ENCODE results near the gene GNG10.
A peak's percentile ranks its signal among the peaks of the same experiment; 100 is the strongest.

GNG10 gene

GRCh38 chr9:111627260-111627963, 34.0 kb upstream of the GNG10 start:
- TF ChIP-seq CTCF (IDR thresholded peaks at IDR 0.05; ENCODE audit: insufficient read depth, low read length, missing control alignments), result no peak
- POLR2A ChIA-PET, result no interaction called here
- DNase-seq (ENCODE audit: low read depth, low spot score), result no peak
- no peak overlapping the region for H3K4me3 ChIP-seq (ENCODE audit: low read depth, low read length)
- CTCF ChIA-PET, result no interaction called here

DNA sequence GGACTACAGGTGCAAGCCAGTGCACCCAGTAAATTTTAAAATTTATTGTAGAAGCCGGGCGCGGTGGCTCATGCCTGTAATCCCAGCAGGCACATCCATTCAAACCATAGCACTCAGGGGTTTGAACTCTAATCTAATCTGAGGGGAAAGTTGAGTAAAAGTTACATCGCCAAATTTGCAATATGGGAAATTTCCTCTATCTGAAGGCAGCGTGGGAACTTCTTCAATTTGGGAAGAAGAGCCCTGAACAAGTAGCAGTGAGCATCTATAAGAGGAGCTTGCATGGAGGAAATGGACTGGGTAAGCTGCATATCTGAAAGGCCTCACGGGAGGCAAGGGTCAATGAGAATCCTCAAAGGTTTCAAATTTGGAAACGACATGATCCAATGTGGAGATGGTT, 33.0 kb upstream of the GNG10 start:
- H3K4me3 ChIP-seq (ENCODE audit: low read depth, low read length), result no peak overlapping the region
- DNase-seq (ENCODE audit: low read depth, low spot score), result no peak
- ChIA-PET POLR2A (no interaction called here), CTCF (no interaction called here)
- no peak for TF ChIP-seq CTCF (IDR thresholded peaks at IDR 0.05; ENCODE audit: insufficient read depth, low read length, missing control alignments)

- CTCF ChIA-PET, result interaction anchor here (1.3 kb wide), 1 partner anchor 32 kb away, joined by 3 read pairs; no protein-coding TSS in a partner anchor
- peak overlapping the region; percentile 93 for H3K4me3 ChIP-seq (ENCODE audit: low read depth, low read length)
- TF ChIP-seq CTCF (IDR thresholded peaks at IDR 0.05; ENCODE audit: insufficient read depth, low read length, missing control alignments), result no peak
- POLR2A ChIA-PET, result interaction anchor here (0.8 to 2.0 kb wide), 5 partner anchors 15 to 179 kb away, joined by 3 to 13 read pairs (median 4); partner anchors contain the start of gene GNG10
- no peak for DNase-seq (ENCODE audit: low read depth, low spot score)
Measured at GRCh38 chr9:111630182-111630963, 31.0 kb upstream of the GNG10 start.

GRCh38 chr9:111630964-111631213, 30.5 kb upstream of the GNG10 start:
- H3K4me3 ChIP-seq (ENCODE audit: low read depth, low read length), result peak overlapping the region; percentile 93
- POLR2A ChIA-PET, result interaction anchor here (0.8 to 2.0 kb wide), 5 partner anchors 15 to 180 kb away, joined by 3 to 13 read pairs (median 4); partner anchors contain the start of gene GNG10
- TF ChIP-seq CTCF (IDR thresholded peaks at IDR 0.05; ENCODE audit: insufficient read depth, low read length, missing control alignments), result peak; percentile 6
- CTCF ChIA-PET, result interaction anchor here (0.8 kb wide), 1 partner anchor 445 kb away, joined by 3 read pairs; no protein-coding TSS in a partner anchor
- DNase-seq (ENCODE audit: low read depth, low spot score), result no peak

- H3K4me3 ChIP-seq (ENCODE audit: low read depth, low read length), result peak within 1 kb of the TSS; percentile 93
- CTCF ChIA-PET, result interaction anchor here (0.8 kb wide), 1 partner anchor 444 kb away, joined by 3 read pairs; no protein-coding TSS in a partner anchor
- no peak for TF ChIP-seq CTCF (IDR thresholded peaks at IDR 0.05; ENCODE audit: insufficient read depth, low read length, missing control alignments)
- peak; percentile 94 for DNase-seq (ENCODE audit: low read depth, low spot score)
- POLR2A ChIA-PET, result interaction anchor here (0.8 to 2.0 kb wide), 5 partner anchors 16 to 180 kb away, joined by 3 to 13 read pairs (median 4); partner anchors contain the start of gene GNG10
Measured at GRCh38 chr9:111631214-111631971, 30.0 kb upstream of the GNG10 start, which contains the start of gene DNAJC25. TSS of gene DNAJC25 (plus strand) at chr9:111631334. CDS start at chr9:111631408, 74 bp downstream.
